SK-N-MC (cell line): ENCODE data around the gene POLA1.
A peak's percentile ranks its signal among the peaks of the same experiment; 100 is the strongest.

Experiments used
- DNase-seq: peaks from one replicate; pipeline ENCODE4 v3.0.0-alpha.2; 2011; ENCODE audit warnings: low read depth, low spot score
- H3K27ac ChIP-seq: fragments of 200-600 bp; sonication (generic); 2 replicates; pipeline ENCODE4 v1.5.1; 2016; ENCODE audit warnings: mixed run types
- H3K36me3 ChIP-seq: fragments of 200-600 bp; sonication (generic); 2 replicates; pipeline ENCODE4 v1.6.1; 2017; ENCODE audit warnings: antibody characterized with exemption, low read length, mixed read lengths; ENCODE audit not compliant: insufficient read depth
- H3K4me3 ChIP-seq: fragments of 200-600 bp; sonication (generic); 2 replicates; pipeline ENCODE4 v1.5.1; 2016
- H3K9ac ChIP-seq: fragments of 200-600 bp; sonication (generic); 2 replicates; pipeline ENCODE4 v1.8.0; 2017; ENCODE audit warnings: mixed run types, mixed read lengths; ENCODE audit not compliant: insufficient read length
- H3K9me3 ChIP-seq: fragments of 200-600 bp; sonication (generic); 2 replicates; pipeline ENCODE4 v1.6.1; 2017; ENCODE audit warnings: low read depth, mild to moderate bottlenecking, antibody characterized with exemption, low read length, moderate library complexity, mixed read lengths
- EZH2 ChIP-seq: fragments of 200-600 bp; sonication (generic); IDR thresholded peaks from one replicate; pipeline ENCODE4 v1.6.1; 2017; ENCODE audit warnings: antibody characterized with exemption
- FOXP2 ChIP-seq: optimal IDR thresholded peaks from 2 replicates; pipeline ENCODE3; 2011; ENCODE audit warnings: mild to moderate bottlenecking, moderate library complexity; ENCODE audit not compliant: insufficient read depth; ENCODE audit errors: extremely low read length, control extremely low read depth
- POLR2AphosphoS5 ChIP-seq: IDR thresholded peaks from 2 replicates; pipeline ENCODE4 v1.6.1; 2012; ENCODE audit warnings: mild to moderate bottlenecking, low read depth, low read length, borderline replicate concordance

POLA1 gene

DNA sequence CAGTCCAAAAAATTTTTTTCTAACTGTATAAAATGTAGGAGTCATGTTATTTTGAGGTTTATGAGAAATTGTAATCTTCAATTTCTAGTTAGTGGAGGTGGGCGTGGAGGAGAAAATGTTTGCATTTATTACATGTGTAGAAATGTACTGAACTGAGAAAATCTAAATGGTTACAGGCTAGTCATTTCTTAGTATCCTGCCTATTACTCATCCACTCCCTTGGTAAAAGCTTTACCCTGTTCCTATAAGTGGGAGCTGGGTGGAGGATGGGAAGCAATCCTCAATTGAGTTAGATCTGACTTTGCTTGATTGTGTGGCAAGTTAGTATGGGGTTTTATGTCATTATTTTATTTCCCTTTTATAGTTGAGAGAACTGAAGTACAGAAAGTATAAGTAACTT is 73.8 kb downstream of the POLA1 start:
- Histone ChIP-seq H3K4me3 (no peak overlapping the region), H3K36me3 (peaks cover 44% of the 10 kb centered on the region), H3K9me3 (no peaks in the 10 kb centered on the region), H3K9ac (no peak overlapping the region), H3K27ac (no peak overlapping the region)
- no peak for DNase-seq
- TF ChIP-seq FOXP2: no peak
- no peak for TF ChIP-seq POLR2AphosphoS5
- TF ChIP-seq EZH2: no peak

DNA sequence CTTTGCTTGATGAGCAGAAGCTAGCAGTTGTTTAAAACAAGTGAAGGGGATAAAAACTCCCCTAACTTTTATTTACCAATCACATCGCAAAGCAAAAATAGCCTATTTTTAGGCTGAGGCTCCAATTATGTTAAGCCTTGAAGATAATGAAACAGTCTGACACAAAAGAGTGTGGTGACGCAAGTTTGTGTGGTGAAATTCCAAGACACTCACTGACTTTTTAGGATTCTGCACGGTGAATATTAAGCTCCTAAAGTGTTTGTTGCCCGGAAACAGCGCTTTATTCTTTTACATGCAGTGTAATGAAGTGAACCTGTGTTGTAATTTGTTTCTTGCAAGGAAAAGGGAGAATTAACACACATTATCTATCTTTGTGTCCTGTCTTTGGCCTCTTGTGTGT is 74.8 kb downstream of the POLA1 start:
- H3K9ac ChIP-seq: no peak overlapping the region
- H3K9me3 ChIP-seq: no peaks in the 10 kb centered on the region
- TF ChIP-seq POLR2AphosphoS5 (no peak), FOXP2 (no peak), EZH2 (no peak)
- H3K4me3 ChIP-seq: no peak overlapping the region
- peaks cover 44% of the 10 kb centered on the region for H3K36me3 ChIP-seq
- DNase-seq: peak; percentile 16
- H3K27ac ChIP-seq: no peak overlapping the region

GRCh38 chrX:24774650-24775049 is 80.9 kb downstream of the POLA1 start:
- no peaks in the 10 kb centered on the region for H3K9me3 ChIP-seq
- no peak overlapping the region for H3K27ac ChIP-seq
- H3K9ac ChIP-seq: no peak overlapping the region
- H3K4me3 ChIP-seq: no peak overlapping the region
- TF ChIP-seq EZH2: no peak
- no peak for TF ChIP-seq FOXP2
- TF ChIP-seq POLR2AphosphoS5: no peak
- peaks cover 15% of the 10 kb centered on the region; the same call in 1 of the 2 replicates for H3K36me3 ChIP-seq
- DNase-seq: no peak

DNA sequence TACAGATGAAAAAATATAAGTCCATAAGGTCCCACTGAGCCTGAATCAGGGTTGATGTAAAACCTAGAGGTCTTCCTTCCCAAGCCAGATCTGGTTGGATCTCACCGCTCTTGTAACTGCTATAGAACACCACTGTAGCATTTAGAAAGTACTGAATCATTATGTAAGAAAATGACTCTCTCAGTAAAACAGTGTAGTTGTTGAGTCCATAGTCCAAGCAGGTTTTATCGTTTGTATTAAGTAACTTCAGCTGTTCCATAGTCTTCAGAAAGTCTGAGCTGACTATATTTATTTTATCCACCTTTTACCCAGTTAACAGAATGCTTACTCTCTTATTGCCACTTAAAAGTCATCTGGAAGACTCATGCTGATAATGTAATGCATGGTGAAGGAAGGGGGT is 82.2 kb downstream of the POLA1 start:
- Histone ChIP-seq H3K36me3 (peaks cover 8% of the 10 kb centered on the region; the same call in 1 of the 2 replicates), H3K9me3 (no peaks in the 10 kb centered on the region), H3K27ac (peak overlapping the region; percentile 26; the same call in 1 of the 2 replicates), H3K9ac (no peak overlapping the region), H3K4me3 (no peak overlapping the region)
- DNase-seq: no peak
- TF ChIP-seq EZH2 (no peak), POLR2AphosphoS5 (no peak), FOXP2 (no peak)

GRCh38 chrX:24777660-24778059 is 83.9 kb downstream of the POLA1 start:
- H3K4me3 ChIP-seq: no peak overlapping the region
- no peaks in the 10 kb centered on the region for H3K9me3 ChIP-seq
- H3K9ac ChIP-seq: no peak overlapping the region
- no peak for DNase-seq
- no peak for TF ChIP-seq FOXP2
- no peak for TF ChIP-seq EZH2
- TF ChIP-seq POLR2AphosphoS5: no peak
- H3K36me3 ChIP-seq: no peaks in the 10 kb centered on the region; the same call in 1 of the 2 replicates
- H3K27ac ChIP-seq: no peak overlapping the region

DNA sequence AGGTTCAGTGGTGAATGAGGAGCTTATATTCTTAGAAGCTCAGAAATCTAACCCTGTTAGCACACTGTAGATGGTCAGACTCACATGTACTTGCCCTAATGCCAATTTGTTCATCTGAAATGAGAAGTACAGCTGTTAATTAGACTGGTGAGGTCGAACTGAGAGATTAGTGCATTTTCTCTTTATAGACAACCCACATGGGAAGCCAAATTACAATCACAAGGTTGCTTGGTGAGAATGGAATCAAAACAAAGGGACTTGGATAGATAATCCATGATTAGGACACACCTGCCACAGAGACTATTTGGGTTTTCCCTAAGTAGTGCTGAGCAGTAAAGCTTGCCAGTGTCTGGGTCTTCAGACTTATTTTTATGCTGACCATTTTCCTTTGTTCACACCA is 88.3 kb downstream of the POLA1 start:
- Histone ChIP-seq H3K9ac (no peak overlapping the region), H3K27ac (no peak overlapping the region), H3K4me3 (no peak overlapping the region), H3K9me3 (no peaks in the 10 kb centered on the region), H3K36me3 (peaks cover 11% of the 10 kb centered on the region; the same call in 1 of the 2 replicates)
- TF ChIP-seq FOXP2 (no peak), EZH2 (no peak)
- DNase-seq: no peak

DNA sequence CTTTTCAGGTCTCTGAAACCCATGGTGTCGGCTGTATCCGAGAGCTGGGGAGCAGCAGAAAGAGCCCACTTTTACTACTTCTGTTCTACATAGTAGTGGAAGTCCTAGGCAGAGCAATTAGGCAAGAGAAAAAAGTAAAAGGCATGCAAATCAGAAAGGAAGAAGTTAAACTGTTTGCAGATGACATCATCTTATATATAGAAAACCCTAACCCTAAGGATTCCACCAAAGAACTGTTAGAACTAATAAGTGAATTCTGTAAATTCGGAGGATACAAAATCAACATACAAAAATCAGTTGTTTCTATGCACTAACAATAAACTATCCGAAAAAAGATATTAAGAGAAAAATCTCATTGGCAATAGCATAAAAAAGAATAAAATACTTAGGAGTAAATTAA is 95.3 kb downstream of the POLA1 start:
- TF ChIP-seq POLR2AphosphoS5 (no peak), FOXP2 (no peak), EZH2 (no peak)
- no peak overlapping the region for H3K9ac ChIP-seq
- H3K9me3 ChIP-seq: no peaks in the 10 kb centered on the region
- H3K4me3 ChIP-seq: no peak overlapping the region
- no peak for DNase-seq
- H3K27ac ChIP-seq: no peak overlapping the region
- H3K36me3 ChIP-seq: peaks cover 26% of the 10 kb centered on the region

DNA sequence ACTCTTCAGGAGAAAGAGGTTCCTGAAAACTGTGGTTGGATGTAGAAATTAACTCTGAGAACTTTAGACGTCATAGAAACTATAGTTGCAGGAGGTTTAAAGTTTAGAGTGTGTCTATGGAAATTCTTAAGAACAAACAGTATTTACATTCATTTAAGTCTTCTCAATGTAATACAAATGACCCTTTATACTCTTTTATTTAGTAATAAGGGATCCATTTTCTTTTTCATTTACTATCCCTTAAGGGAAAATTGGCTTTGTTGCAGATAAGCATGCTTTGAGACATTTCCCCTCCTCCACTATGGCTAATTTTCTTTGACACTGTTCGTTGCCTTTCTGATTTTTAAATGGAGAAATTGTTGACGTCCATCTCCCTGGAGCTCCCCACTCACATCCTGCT is 96.4 kb downstream of the POLA1 start:
- Histone ChIP-seq H3K9ac (no peak overlapping the region), H3K4me3 (no peak overlapping the region), H3K27ac (no peak overlapping the region), H3K9me3 (no peaks in the 10 kb centered on the region), H3K36me3 (peaks cover 26% of the 10 kb centered on the region)
- TF ChIP-seq POLR2AphosphoS5: no peak
- no peak for TF ChIP-seq FOXP2
- TF ChIP-seq EZH2: no peak
- DNase-seq: no peak

DNA sequence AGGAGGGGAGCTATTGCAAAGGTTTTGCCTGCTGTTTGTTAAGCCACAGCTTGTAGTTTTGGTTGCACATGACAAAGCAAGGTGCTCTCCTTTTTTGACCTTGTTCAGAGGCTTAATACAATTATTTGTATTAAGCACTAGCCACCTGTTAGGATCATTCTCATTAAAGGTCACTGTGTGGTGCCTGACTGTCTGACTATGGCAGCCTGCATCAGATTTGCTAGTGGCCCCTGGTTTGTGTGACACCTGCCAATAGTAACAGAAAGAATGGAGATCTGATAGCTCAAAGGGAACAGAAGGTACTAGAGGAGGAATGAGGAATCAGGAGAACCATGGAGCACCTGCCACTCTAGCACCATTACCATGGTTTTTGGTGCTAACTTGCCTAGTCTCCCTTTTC is 102.5 kb downstream of the POLA1 start:
- Histone ChIP-seq H3K9me3 (no peaks in the 10 kb centered on the region), H3K27ac (no peak overlapping the region), H3K36me3 (0 out of 2 replicates have a peak, but pooled peaks cover 3% of the 10 kb centered on the region), H3K9ac (no peak overlapping the region), H3K4me3 (no peak overlapping the region)
- no peak for TF ChIP-seq EZH2
- no peak for TF ChIP-seq POLR2AphosphoS5
- no peak for TF ChIP-seq FOXP2
- DNase-seq: no peak
